Urinary bladder (tissue), 4 donors: ENCODE data around the gene DEDD. TPM values are rescaled to one million over a fixed set of nuclear protein-coding genes. Genes with fewer than 3 reads are reported as not detected.

ENCODE experiments used
- DNase-seq: peaks from one replicate; pipeline ENCODE4 v3.0.0-alpha.2; 2015; ENCODE audit errors: extremely low spot score
- H3K27ac ChIP-seq: one replicate; pipeline ENCODE4 v1.5.1; 2013; ENCODE audit warnings: low read depth, mild to moderate bottlenecking, moderate library complexity
- H3K36me3 ChIP-seq: one replicate; pipeline ENCODE4 v1.6.1; 2013; ENCODE audit warnings: mild to moderate bottlenecking, moderate library complexity; ENCODE audit not compliant: insufficient read depth
- H3K4me1 ChIP-seq: one replicate; pipeline ENCODE4 v1.6.1; 2013; ENCODE audit warnings: mild to moderate bottlenecking, moderate library complexity; ENCODE audit not compliant: insufficient read depth
- H3K4me3 ChIP-seq: one replicate; pipeline ENCODE4 v1.5.1; 2013; ENCODE audit warnings: low read depth, low read length
- WGBS: extraction: QIAGEN DNeasy Blood & Tissue Kit; methylation state at CpG from one replicate; pipeline ENCODE4 v1.1.7; 2013; 5-methylcytosine and 5-hydroxymethylcytosine counted together
- polyA plus RNA-seq: library from polyadenylated mRNA; stranded (reverse); fragments of 200-250 nt; gene quantifications from one replicate; pipeline ENCODE4 v1.2.3, GENCODE V29; 2013
- total RNA-seq: library from RNA; depleted of rRNA; stranded (reverse); fragments of >200 nt; gene quantifications from one replicate; pipeline ENCODE4 v1.2.3, GENCODE V29; 2014
- donor health status: healthy with polysubstance abuse.
- donor health status: healthy.

The DEDD gene
- total and polyA plus RNA-seq, 2 donors, result 16.9 to 43.0 TPM

DNA sequence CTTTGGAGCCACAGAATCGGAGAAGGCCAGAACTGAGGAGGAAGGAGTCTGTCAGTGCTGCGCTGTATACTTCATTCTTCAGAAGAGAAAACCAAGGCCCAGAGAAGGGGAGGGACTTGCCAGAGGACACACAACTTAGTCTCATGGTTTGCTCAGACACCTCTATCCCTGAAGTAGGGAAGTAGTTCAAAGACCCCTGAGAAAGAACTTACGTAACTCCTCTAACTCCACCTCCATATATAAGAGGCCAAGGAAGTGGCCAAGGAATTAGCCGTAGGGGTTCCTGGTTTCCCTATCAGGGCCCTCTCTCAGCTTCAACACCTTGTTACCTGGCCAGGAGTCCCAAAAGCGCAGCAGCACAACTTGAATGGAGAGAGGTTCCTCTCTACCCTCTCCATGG, 42.5 kb downstream of the DEDD start:
- H3K27ac ChIP-seq, result no peak overlapping the region
- WGBS, result 93% methylated on average over 5 of the region's 5 CpGs
- no peaks in the 10 kb centered on the region for H3K36me3 ChIP-seq
- no peaks in the 10 kb centered on the region for H3K4me1 ChIP-seq
- no peak for DNase-seq
- no peak overlapping the region for H3K4me3 ChIP-seq

DNA sequence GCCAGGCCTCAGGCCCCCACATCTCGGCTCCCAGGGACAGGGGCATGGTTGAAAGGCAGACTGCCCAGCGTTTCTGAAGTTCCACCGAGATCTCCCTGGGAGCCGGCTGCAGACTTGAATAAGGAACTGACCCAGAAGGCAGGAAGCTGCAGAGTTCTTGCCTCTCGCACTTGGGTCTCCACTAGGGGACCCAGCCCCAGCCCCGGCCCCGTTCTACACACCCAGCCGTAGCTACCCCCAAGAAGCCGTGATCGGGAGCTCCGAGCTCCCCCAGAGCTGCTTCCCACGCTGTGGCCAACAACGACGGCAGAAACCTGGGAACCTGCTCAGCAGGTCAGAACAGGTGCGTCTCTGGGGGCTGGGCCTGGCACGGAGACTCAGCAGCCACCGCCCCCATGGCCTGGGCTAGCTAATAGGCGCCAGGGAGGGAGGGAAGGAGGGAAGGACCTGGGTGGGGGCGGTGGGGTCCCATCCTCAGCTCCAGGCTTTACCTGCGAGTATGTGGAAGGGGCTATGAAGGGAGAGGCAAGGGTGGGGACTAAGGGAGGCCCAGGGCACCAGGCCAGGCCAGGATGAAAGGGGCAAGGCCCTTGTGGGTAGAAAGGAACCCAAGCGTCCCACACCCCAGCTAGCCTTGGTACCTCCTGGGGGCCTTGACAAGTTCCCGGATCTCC, 43.1 kb downstream of the DEDD start, which contains the start of gene NECTIN4:
TSS of gene NECTIN4 (minus strand) at position 308 of the 674 bp plus-strand sequence. CDS start at position 46, 262 bp downstream.
- Histone ChIP-seq H3K4me3 (peak within 1 kb of the TSS; percentile 21), H3K4me1 (no peaks in the 10 kb centered on the region), H3K27ac (peak within 1 kb of the TSS; percentile 75), H3K36me3 (no peaks in the 10 kb centered on the region)
- 60% methylated on average over 22 of the region's 22 CpGs for WGBS
- DNase-seq, result no peak

DNA sequence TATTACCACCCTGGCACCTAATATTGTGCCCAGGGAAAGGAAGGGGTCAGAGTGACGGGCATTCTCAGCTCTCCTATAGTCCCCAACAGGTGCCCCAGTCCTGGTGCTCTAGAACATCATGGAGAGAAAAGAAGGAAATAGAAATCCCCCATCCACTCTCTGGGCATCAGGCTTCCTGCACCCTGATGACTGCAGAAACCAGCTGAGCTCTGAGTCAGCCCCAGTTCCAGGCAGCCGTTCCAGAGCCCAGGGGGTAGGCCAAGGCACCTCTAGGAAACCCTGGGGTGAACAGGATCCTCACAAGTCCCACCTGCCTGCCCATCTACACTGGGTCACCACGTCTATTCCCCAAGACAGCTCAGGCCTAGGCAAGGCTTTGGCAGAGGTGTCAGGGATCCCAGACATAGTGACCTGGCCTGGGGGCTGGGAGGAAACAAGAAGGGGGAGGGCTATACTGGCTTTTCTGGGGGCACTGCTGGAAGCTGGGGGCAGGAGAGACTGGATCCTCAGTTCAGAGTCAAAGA, 43.8 kb downstream of the DEDD start:
- no peaks in the 10 kb centered on the region for H3K4me1 ChIP-seq
- peak overlapping the region; percentile 21 for H3K4me3 ChIP-seq
- no peak for DNase-seq
- no peaks in the 10 kb centered on the region for H3K36me3 ChIP-seq
- peak overlapping the region; percentile 75 for H3K27ac ChIP-seq
- 78% methylated on average over 3 of the region's 3 CpGs for WGBS

DNA sequence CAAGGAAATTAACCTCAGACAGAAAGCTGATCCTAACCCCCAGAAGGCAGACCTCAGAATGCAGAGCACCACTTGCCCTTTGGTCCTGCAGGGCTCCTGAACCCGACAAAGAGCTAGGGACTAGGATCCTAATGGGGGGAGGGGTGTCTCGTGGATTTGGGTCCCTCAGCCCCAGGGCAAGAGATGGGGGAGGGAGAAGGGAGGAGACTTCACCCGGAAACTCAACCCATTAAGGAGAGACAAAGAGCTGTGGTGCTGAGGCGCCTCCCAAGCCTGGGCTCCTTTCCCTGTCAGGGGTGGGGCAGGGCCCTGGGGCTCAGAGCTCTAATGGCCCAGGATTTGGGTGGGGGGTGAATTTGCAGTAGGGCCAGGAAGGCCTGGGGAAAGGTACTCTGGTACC, 46.0 kb downstream of the DEDD start:
- H3K36me3 ChIP-seq, result no peaks in the 10 kb centered on the region
- peak overlapping the region; percentile 13 for H3K27ac ChIP-seq
- WGBS, result 65% methylated on average over 4 of the region's 4 CpGs
- H3K4me3 ChIP-seq, result no peak overlapping the region
- no peaks in the 10 kb centered on the region for H3K4me1 ChIP-seq
- DNase-seq, result no peak

DNA sequence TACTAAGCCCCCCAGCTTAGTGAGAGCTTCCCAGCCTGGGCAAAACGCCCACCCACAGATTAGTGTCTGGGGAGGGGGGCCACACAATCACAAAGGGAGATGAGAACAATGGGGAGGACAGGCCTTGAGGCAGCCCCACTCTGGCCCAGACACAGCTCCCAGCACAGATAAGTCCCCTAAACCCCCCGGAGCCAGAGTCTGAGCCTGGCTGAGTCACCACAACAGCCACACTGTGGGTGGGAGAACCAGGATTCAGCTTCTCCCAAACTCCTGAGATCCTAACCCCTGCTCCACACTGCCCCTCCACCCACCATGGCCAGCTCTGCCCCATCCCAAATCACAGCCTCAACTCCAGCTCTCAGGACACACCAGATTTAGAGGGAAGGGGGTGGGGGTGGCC, 47.3 kb downstream of the DEDD start:
- WGBS, result 28% methylated on average over 2 of the region's 2 CpGs

DNA sequence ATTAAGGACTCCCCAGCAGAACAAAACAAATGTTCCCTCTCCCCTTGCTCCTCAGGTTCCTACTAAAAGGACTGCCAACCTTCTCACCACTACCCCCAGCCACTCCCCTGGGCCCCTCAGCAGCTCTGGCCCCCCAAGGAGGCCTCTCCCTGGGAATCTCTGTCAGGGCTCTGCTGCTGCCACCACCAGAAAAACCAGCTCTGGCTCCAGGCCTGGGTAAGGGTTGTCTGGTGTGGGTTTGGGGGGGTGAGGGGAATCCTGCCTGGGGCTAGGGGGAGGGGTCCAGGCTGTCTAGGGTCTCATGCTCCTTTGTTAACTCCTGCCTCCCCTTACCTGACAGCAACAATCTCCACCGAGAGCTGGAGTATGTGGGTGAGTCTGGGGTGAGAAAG, 47.9 kb downstream of the DEDD start:
- Histone ChIP-seq H3K36me3 (no peaks in the 10 kb centered on the region), H3K4me3 (no peak overlapping the region), H3K4me1 (no peaks in the 10 kb centered on the region), H3K27ac (no peak overlapping the region)
- WGBS, result 95% methylated on average over 1 of the region's 1 CpG
- no peak for DNase-seq

More for the DNA sequence above, 47.3 kb downstream of the DEDD start:
- Histone ChIP-seq H3K36me3 (no peaks in the 10 kb centered on the region), H3K4me1 (no peaks in the 10 kb centered on the region), H3K4me3 (no peak overlapping the region), H3K27ac (no peak overlapping the region)
- no peak for DNase-seq

DNA sequence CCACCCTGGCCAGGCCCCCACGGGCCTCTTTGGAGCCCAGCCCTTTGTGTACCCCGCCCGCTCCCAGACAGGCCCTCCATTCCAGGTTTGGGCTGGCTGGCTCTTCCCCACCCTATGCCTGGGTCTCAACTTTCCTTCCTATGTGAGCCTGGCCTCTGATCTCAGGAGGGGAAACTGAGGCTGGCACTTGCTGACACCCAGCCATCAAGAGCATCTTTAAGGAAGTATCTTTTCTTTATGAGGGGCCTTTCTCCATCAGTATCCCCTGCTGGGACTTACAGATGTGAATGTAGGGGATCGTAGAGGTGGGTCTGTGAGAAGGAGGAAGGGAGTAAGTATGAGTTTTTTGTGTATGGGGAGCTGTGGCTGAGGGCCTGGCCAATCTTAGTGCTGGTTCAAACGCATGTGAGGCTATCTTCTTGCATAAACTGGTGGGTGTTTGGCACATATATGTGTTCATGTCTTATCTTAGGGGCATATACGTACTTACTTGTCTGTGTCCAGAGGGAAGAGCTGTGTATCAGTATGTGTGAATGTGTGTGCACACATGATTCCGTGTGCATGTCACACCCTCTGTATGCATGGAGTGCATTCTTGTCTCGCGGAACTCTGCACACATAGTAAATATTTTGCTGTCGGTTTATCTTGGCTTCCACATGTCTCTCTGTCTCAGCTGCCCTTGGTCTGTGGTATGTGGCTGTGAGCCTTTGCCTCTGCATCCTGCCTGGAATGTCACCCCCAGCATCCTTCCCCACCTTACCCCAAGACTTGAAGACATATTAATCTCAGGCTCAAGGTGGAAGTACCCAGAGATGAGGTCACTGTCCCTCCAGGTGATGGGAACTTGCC, 48.5 kb downstream of the DEDD start:
- no peak for DNase-seq
- Histone ChIP-seq H3K4me1 (no peaks in the 10 kb centered on the region), H3K4me3 (no peak overlapping the region), H3K36me3 (no peaks in the 10 kb centered on the region), H3K27ac (peak overlapping the region; percentile 49)
- 53% methylated on average over 10 of the region's 10 CpGs for WGBS

DNA sequence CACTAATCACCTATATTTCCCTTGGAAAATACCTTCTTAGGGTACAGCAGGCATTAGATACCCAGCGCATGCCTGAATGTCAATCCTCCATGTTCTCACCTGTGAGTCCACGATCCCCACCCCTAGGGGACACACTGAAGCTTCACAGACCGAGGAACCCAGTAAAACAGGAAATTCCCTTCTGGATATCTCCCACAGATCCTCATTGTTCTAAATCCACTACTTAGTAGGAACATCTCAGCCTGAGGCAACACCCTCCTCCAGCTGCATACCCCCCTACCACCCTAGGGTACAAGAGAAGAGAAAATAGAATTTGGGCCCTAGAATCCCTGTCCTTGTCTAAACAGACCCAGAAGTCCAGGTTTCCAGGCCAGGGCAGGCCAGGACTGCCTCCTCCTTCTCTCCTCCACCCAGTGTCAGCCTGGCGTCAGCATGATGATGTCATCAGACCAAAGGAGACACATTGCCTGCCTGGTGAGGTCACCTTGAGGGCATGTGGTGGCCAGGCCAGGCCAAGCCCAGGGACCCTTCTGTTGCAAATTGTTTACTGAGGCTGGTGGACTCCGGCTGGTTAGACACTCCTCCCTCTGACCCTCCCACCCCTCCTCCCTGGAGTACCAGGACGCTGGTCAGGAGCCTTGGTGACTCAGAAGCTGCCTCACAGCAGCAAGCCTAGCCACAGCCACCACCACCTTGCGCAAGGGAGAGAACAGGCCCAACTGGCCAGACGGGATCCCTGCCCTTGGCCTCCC, 49.3 kb downstream of the DEDD start:
- peak overlapping the region; percentile 58 for H3K27ac ChIP-seq
- WGBS, result 52% methylated on average over 8 of the region's 8 CpGs
- no peak overlapping the region for H3K4me3 ChIP-seq
- no peaks in the 10 kb centered on the region for H3K4me1 ChIP-seq
- no peak for DNase-seq
- H3K36me3 ChIP-seq, result no peaks in the 10 kb centered on the region

DNA sequence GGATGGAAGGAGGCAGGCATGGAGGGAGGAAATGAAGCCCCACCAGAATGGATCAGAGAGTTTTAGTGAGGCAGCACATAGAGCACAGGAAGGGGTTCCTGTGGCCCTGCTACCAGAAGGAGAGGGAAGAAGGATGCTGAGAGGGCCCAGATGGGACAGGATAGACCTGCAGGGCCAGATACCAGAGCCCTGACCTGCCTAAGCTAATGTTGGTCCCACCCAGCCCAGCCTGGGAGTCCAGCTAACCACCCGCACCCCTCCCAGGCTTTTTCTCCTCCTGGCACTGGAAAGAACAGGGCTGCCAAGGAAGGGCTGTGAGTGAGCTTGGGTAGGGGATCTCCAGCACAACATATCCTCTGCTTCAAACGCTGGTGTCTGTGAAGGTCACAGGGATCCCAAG, 50.0 kb downstream of the DEDD start:
- WGBS, result 72% methylated on average over 2 of the region's 2 CpGs
- no peak overlapping the region for H3K27ac ChIP-seq
- no peaks in the 10 kb centered on the region for H3K4me1 ChIP-seq
- H3K4me3 ChIP-seq, result no peak overlapping the region
- no peaks in the 10 kb centered on the region for H3K36me3 ChIP-seq
- DNase-seq, result no peak

DNA sequence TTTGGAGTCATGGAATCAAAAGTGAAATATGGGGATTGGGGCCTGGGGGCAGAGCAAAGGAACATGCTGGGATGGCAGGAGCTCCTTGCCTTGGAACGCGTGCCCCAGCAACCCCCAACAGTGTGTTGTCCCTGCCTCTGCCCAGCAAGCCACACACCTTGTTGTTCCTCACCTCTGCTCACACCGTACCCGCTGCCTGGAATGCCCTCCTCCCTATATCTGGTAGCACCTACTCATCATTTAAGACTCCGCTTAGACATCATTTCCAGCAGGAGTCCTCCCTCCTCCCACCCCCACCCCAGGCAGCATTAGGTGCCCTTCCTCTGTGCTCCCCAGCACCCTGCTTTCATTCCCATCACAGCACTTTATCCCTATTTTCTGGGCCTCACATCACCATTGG, 50.9 kb downstream of the DEDD start:
- no peak overlapping the region for H3K27ac ChIP-seq
- no peak overlapping the region for H3K4me3 ChIP-seq

DNA sequence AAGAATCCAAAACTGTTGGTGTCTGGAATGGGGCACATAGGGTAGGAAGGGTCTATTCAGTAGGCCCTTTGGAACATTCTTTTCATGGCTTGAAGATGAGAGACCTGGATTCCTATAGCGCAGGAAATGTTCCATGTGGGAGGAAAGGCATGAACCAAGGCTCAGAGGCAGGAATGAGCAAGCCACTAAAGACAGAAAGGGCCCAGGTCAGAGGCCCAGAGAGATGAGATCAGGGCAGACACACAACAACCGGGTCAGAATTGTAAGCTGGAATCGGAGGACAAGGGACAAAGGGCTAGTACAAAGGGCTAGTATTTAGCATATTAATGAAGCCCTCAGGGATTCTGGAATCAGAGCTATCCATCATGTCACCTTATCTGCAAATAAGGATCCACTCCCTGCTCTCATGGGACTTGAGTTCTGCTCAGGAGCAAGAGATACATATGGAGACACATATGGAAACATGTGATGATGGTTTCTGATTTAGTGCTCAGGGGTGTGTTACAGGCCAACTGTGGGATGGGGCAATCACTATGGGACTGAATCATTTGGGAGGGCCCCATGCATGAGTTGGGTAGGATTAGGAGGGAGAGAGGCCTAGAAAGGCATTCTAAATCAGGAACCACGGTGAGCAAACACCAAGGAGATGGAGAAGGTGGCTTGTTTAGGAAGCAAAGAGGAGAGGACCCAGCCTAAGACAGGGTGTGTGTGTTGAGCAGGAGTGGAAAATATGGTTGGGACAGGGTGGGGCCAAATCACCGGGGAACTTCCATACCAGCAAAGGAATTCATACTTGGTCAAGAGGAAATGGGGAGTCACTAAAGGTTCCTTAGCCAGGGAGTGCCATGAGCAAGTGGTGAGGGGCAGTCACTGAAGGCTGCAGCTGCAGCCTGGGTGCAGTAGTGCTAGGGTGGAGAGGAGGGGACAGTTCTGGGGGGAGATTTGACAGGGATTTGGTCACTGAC, 51.7 kb downstream of the DEDD start:
- H3K27ac ChIP-seq, result no peak overlapping the region
- DNase-seq, result no peak
- no peak overlapping the region for H3K4me3 ChIP-seq
- H3K4me1 ChIP-seq, result no peaks in the 10 kb centered on the region
- 79% methylated on average over 5 of the region's 5 CpGs for WGBS
- no peaks in the 10 kb centered on the region for H3K36me3 ChIP-seq

More for the DNA sequence above, 50.9 kb downstream of the DEDD start:
- no peak for DNase-seq
- Histone ChIP-seq H3K36me3 (no peaks in the 10 kb centered on the region), H3K4me1 (no peaks in the 10 kb centered on the region)
- WGBS, result 77% methylated on average over 5 of the region's 5 CpGs

DNA sequence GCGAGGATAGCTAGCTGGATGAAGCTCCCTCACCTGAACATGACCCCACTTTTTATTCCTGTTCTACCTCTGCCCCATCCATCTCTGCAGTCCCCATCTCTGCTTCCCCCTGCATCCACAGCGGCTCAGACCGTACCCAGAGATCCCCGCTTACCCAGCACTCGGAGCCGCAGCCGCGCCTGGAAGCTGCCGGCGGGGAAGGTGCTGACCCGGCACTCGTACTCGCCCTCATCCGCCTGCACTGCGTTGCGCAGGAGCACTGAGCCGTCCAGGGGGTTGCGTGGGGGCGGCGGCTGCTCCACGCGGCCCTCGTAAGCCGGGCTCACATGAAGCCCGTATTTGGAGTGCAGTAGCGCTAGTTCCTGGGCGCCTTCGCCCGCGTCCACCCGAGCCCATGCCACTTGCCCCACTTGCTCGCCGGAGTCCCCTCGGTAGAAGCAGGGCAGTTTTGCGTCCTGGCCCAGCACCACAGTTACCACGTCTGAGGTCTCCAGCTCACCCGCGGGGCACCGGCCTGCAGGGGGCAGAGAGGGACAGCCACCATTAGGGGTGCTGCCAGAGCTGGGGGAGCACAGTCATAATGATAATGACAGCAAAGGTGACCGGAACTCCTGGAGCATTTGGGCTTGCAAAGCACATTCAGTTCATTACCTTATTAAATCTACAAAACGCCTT, 52.9 kb downstream of the DEDD start:
- Histone ChIP-seq H3K4me1 (no peaks in the 10 kb centered on the region), H3K27ac (no peak overlapping the region), H3K4me3 (no peak overlapping the region), H3K36me3 (no peaks in the 10 kb centered on the region)
- no peak for DNase-seq
- 57% methylated on average over 41 of the region's 41 CpGs for WGBS
